ENCODE results near the gene CTDSPL. TPM values are rescaled to one million over a fixed set of nuclear protein-coding genes. Genes with fewer than 3 reads are reported as not detected.

The CTDSPL gene
- total RNA-seq, 4 donors from 2014 or later, result 33.4 to 72.6 (median 54.0) TPM

- H3K36me3 ChIP-seq, result no peaks in the 10 kb centered on the region
- H3K4me1 ChIP-seq, result peaks cover 0 to 80% (median 8%) of the 10 kb centered on the region in 3 donors
- TF ChIP-seq POLR2AphosphoS5 (IDR thresholded peaks at IDR 0.05) (no peak), EP300 (IDR thresholded peaks at IDR 0.05) (no peak), POLR2A (IDR thresholded peaks at IDR 0.05) (no peak), CTCF (IDR thresholded peaks at IDR 0.05) (no peak)
- no peak overlapping the region for H3K27ac ChIP-seq
- H3K4me3 ChIP-seq, result no peak overlapping the region
- no peaks in the 10 kb centered on the region for H3K9me3 ChIP-seq
- 65 to 94% methylated on average over 3 of the region's 3 CpGs for WGBS, 2 donors (ENCODE audit: low coverage in 1 of 2)
- ATAC-seq, result no peak
- H3K27me3 ChIP-seq, result no peaks in the 10 kb centered on the region
Measured at GRCh38 chr3:37887062-37887461, 25.4 kb downstream of the CTDSPL start.

GRCh38 chr3:37887824-37888223 lies 26.1 kb downstream of the CTDSPL start:
- ATAC-seq, result no peak
- H3K4me3 ChIP-seq, result no peak overlapping the region
- H3K4me1 ChIP-seq, result peaks cover 4 to 81% (median 13%) of the 10 kb centered on the region in 3 donors
- TF ChIP-seq POLR2AphosphoS5 (IDR thresholded peaks at IDR 0.05) (no peak), CTCF (IDR thresholded peaks at IDR 0.05) (no peak), EP300 (IDR thresholded peaks at IDR 0.05) (no peak), POLR2A (IDR thresholded peaks at IDR 0.05) (no peak)
- no peaks in the 10 kb centered on the region for H3K36me3 ChIP-seq
- no peaks in the 10 kb centered on the region for H3K27me3 ChIP-seq
- no peak overlapping the region for H3K27ac ChIP-seq
- no peaks in the 10 kb centered on the region for H3K9me3 ChIP-seq
- 78 to 82% methylated on average over 3 to 4 of the region's 4 CpGs for WGBS, 2 donors (ENCODE audit: low coverage in 1 of 2)

- TF ChIP-seq EP300 (IDR thresholded peaks at IDR 0.05), result no peak
- no peak for TF ChIP-seq POLR2A (IDR thresholded peaks at IDR 0.05)
- no peak for TF ChIP-seq POLR2AphosphoS5 (IDR thresholded peaks at IDR 0.05)
- no peak for TF ChIP-seq CTCF (IDR thresholded peaks at IDR 0.05)
- Histone ChIP-seq H3K27me3 (no peaks in the 10 kb centered on the region), H3K36me3 (no peaks in the 10 kb centered on the region), H3K4me1 (peaks cover 6 to 82% (median 19%) of the 10 kb centered on the region in 3 donors), H3K27ac (peak overlapping the region in 1 of 4 donors; percentile 10), H3K9me3 (no peaks in the 10 kb centered on the region), H3K4me3 (no peak overlapping the region)
- WGBS, 2 donors (ENCODE audit: low coverage in 1 of 2), result 70% methylated on average over 3 of the region's 3 CpGs; no CpG with 5 or more reads in 1 of the 2 donors
- ATAC-seq, result no peak
Measured at GRCh38 chr3:37888421-37888820, 26.7 kb downstream of the CTDSPL start.

- WGBS, 2 donors (ENCODE audit: low coverage in 1 of 2), result 65 to 85% methylated on average over 4 to 5 of the region's 5 CpGs
- no peak overlapping the region for H3K27ac ChIP-seq
- TF ChIP-seq CTCF (IDR thresholded peaks at IDR 0.05), result no peak
- TF ChIP-seq POLR2AphosphoS5 (IDR thresholded peaks at IDR 0.05), result no peak
- TF ChIP-seq POLR2A (IDR thresholded peaks at IDR 0.05), result no peak
- TF ChIP-seq EP300 (IDR thresholded peaks at IDR 0.05), result no peak
- ATAC-seq, result no peak
- H3K36me3 ChIP-seq, result no peaks in the 10 kb centered on the region
- H3K4me3 ChIP-seq, result no peak overlapping the region
- H3K27me3 ChIP-seq, result no peaks in the 10 kb centered on the region
- no peaks in the 10 kb centered on the region for H3K9me3 ChIP-seq
- peaks cover 8 to 80% (median 18%) of the 10 kb centered on the region in 3 donors for H3K4me1 ChIP-seq
Measured at GRCh38 chr3:37890522-37890921, 28.8 kb downstream of the CTDSPL start.

GRCh38 chr3:37891227-37891626 lies 29.5 kb downstream of the CTDSPL start:
- 71 to 75% methylated on average over 1 to 3 of the region's 3 CpGs for WGBS, 2 donors (ENCODE audit: low coverage in 1 of 2)
- TF ChIP-seq EP300 (IDR thresholded peaks at IDR 0.05) (no peak), CTCF (IDR thresholded peaks at IDR 0.05) (no peak), POLR2A (IDR thresholded peaks at IDR 0.05) (no peak), POLR2AphosphoS5 (IDR thresholded peaks at IDR 0.05) (no peak)
- ATAC-seq, result no peak
- peaks cover 8 to 80% (median 17%) of the 10 kb centered on the region in 3 donors for H3K4me1 ChIP-seq
- H3K27ac ChIP-seq, result no peak overlapping the region
- no peak overlapping the region for H3K4me3 ChIP-seq
- no peaks in the 10 kb centered on the region for H3K9me3 ChIP-seq
- no peaks in the 10 kb centered on the region for H3K36me3 ChIP-seq
- no peaks in the 10 kb centered on the region for H3K27me3 ChIP-seq
